ENCODE measurements around the gene PIGT.

The PIGT gene

DNA sequence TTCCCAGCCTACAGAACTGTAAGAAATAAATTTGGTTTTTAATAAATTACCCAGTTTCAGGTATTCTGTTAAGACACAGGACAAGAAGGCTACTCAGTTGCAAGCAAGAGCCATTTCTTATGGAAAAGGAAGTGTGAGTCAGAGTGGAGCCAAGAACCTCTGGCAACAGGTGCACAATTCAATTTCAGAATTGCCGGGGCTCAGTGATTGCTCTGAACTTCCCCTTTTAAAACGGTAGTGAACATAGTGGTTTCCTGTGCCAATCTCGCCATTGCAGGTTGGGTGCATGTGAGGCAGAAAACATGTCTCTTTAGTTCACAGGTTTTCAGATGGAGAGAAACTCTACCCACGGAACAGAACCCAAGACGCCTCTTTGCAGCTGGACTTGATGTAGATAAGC lies 16.4 kb downstream of the PIGT start:
- DNase-seq = no peak

DNA sequence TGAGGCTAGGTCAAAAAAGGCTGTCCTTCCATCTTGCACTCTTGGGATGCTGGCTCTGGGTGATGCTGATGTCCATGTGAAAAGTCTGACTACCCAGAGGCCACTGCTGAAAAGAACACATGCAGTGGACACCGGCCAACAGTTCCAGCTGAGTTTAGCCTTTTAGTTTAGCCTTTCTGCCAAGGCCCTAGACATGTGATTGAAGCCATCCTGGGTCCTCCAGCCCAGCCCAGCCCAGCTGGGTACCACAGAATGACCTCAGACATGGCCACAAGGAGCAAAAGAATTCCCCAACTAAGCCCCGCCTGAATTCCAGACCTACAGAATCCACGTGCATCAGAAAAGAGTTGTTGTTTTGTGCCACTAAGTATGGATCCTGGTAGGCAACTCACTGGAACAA lies 17.4 kb downstream of the PIGT start:
- DNase-seq = peak; percentile 39

- DNase-seq = no peak
These were observed 18.0 kb downstream of the PIGT start for GRCh38 chr20:45433976-45434375.

- peak; percentile 67 for DNase-seq
These were observed 21.0 kb downstream of the PIGT start for GRCh38 chr20:45436732-45437485.

- no peak for DNase-seq
These were observed 24.5 kb downstream of the PIGT start for GRCh38 chr20:45440424-45440823.

DNA sequence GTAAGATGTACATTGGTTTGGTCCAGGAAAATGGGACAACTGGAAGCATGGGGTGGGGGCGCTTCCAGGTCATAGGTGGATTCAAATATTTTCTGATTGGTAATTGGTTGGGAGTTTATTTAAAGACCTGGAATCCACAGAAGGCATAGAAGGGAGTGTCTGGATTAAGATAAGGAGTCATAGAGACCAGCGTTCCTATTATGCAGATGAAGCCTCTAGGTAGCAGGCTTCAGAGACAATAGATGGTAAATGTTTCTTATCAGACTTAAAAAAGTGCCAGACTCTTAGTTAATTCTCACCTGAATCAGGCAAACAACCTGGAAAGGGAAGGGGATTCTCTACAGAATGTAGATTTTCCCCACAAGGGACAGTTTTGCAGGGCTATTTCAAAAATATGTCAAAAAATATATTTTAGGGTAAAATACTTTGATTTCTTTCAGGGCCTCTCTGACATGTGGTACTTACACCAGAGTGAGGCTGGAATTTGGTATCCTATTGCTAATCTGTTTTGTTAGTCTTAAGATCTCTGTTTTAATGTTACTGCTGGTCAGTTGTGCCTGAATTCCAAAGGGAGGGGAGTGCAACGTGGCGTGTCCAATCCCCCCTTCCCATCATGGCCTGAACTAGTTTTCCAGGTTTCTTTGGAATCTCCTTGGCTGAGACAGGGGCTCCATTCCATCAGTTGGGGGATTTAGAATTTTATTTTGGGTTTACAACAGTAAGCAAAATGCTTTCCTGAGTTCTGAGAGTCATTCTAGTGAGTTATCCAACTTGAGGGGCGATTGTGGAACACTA lies 25.1 kb downstream of the PIGT start:
- no peak for DNase-seq

GRCh38 chr20:45441746-45442145 lies 25.8 kb downstream of the PIGT start:
- DNase-seq = no peak

DNA sequence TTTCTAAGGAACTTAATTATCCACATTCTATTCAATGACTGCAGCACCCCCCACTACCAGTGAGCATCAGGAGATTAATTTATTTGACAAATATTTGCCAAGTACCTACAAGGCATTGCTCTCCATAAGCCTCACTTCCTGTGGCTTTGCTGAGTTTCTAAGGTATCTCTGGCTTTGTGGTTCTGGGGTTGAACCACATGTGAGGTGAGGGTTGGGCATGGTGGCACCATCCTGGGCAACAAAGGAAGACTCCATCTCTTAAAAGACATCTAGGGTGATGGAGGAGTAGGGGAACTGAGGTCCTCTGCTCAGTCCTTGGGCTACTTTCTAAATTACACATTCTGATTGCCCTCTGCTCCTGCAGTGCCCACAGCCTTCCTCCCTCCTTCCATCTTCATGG lies 28.1 kb downstream of the PIGT start:
- DNase-seq = no peak

DNA sequence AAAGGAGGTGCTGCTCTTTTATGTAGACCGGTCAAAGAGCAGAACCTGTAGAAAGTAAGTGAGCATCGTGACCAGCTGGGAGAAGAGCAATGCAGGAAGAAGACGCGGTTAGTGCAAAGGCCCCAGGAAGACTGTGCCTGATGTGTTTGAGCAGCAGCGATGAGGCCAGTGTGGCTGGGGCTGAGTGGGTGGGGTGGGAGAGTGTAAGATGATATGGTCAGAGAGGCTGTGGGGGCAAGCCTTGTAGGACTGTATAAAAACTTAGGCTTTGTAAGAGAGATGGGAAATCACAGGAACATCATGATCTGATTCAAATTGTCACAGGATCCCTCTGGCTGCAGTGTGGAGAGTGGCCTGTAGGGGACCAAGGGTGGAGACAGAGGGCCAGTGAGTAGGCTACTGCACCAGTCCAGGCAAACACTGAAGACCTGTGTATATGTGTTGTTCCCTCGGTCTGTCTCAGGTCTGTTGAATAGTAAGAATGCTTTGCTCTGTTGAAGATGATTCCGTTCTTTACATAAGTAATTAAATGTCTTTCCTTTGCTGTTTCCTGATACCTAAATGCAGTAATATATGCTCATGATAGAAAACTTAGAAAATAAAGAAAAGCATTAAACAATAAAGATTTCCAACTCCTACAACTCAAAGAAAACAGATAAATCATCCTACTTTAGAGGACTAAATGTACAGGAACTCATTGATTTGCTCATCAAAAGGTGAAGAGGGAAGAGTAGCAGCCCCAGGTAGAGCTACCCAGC lies 30.0 kb downstream of the PIGT start:
- no peak for DNase-seq

GRCh38 chr20:45448270-45448669 lies 32.3 kb downstream of the PIGT start:
- no peak for DNase-seq

DNA sequence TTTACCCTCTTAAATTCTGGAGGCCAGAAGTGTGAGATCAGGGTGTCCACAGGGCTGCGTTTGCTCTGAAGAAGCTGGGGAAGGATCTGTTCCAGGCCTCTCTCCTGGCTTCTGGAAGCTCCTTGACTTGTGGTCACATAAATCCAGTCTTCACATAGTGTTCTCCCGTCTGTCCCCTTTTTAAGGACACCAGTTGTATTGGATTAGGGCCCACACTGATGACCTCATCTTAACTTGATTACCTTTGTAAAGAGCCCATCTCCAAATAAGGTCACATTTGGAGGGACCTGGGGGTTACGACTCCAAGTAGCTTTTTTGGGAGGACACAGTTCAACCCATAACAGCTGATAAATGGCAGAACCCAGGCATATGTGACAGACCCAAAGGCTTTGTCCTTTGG lies 33.6 kb downstream of the PIGT start:
- no peak for DNase-seq

DNA sequence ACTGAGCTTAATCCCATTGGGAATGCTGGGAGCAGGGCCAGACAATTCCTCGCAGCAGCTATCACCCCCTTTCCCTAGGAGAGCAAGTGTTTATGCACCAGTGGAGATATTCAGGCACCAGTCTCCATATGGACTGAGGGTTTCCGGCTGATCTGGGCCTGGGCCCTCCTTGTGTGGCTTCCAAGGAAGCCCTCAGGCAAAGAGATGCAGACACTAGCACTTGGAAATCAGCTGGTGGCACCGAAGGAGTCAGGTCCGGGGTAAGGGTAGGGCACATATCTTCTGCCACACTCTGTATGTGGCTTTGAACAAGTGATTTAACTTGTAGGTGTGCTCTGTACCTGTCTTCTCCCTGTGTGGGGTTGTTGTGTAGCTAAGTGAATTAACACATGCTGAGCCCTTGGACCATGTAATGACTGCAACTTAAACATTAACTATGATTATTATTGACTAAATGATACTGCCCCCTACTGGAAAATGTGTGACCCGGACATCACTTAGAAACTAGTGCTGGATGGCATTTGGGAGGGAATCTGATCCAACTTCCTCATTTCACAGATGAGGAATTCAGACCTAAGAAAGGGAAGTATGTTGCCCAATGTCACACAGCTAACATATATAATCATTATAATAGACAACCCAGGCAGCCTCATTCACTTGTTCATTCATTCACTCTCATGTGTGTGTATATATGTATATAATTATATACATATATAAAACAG lies 34.3 kb downstream of the PIGT start:
- no peak for DNase-seq

DNA sequence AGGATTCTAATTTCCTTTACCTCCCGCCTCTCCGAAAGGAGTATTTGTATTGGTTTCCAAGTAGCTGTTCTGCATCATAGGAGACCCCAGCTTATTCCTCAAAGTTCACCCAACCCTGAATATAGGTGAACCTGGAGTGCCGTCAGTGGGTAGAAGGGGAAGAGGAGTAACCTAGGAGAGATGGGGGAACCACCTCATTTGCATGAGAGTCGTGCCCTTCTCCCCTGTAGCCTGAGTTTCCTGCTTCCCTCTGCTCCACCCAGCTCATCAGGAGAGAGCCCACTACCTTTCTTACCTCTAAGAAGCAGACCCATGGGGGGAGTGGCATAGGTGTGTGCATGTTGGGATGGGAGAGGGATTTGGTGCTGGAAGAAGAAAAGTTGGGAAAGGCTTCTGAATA lies 36.3 kb downstream of the PIGT start:
- DNase-seq = no peak

GRCh38 chr20:45452772-45453691 lies 37.1 kb downstream of the PIGT start:
- DNase-seq = no peak

DNA sequence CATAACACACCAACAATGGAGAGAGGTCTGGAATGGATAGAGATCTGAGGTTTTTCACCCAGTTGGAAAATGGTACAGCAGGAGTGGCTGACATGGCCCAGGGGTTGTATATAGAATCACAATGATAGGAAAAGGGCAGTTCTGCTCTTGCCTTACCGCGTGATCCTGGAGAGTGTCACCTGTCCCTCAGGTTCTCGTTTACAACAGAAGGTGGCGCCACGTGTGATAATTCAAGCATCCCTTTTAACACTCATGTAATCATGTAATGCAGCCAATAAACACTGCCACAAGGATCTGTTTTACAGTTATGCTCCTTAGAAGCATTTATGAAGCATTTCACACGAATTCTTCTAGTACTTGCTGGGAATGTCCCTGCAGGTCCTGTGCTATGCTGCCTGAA lies 40.7 kb downstream of the PIGT start:
- no peak for DNase-seq

- DNase-seq = no peak
These were observed 43.7 kb downstream of the PIGT start for GRCh38 chr20:45459606-45460005.

GRCh38 chr20:45461225-45461624 lies 45.3 kb downstream of the PIGT start:
- DNase-seq = no peak

- DNase-seq = no peak
These were observed 47.0 kb downstream of the PIGT start for GRCh38 chr20:45462711-45463509.

- DNase-seq = no peak
These were observed 47.8 kb downstream of the PIGT start for GRCh38 chr20:45463709-45464108.

DNA sequence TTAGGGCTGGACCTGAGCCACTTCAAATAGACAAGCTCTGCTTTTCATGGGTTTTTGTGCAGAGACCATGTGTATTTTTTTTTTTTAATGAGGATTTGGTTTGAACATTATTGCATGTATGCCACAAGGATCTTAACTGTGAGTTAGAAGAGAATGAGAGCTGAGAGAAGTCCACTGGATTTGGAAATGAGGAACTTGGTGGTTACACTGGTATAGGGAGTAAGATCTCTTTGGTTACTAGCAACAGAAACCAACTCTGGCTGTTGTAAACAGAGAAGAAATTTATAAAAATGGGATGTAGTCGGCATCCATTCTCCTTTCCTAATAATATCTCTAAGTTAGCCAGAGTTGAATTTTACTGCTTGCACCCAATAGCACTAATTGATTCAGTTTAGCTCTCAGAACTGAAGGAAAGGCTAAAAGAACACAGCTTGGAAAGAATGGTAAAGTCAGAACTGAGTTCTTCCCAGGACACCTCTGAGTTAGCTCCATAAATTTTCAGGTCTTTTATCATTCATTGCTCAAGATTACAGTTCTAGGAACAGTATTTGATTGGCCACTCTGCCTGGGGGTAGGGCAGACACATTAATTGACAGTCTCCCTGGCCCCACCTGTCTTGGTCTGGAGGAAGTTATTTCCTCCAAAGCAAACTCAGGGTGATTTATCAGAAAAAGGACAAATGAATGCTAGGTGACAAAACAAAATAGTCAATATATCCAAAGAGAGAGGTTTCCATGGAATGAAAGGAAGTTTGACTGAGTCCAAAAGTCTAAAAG lies 49.7 kb downstream of the PIGT start:
- no peak for DNase-seq
